BLaER1 treated with 17β-estradiol and CSF1 and Interleukin-3, amounts not matched to agents 10 nM and 100 nM (cell line): ENCODE measurements around the gene DOCK1.
A peak's percentile ranks its signal among the peaks of the same experiment; 100 is the strongest.

Experiments
- H3K27ac ChIP-seq, 11 experiments: shearing (Covaris generic); formaldehyde crosslinking; 2 replicates each; pipeline ENCODE4 v1.8.1; 2022
- H3K27me3 ChIP-seq, 11 experiments: shearing (Covaris generic); formaldehyde crosslinking; 2 replicates each; pipeline ENCODE4 v1.8.1; 2022
- H3K36me3 ChIP-seq, 11 experiments: shearing (Covaris generic); formaldehyde crosslinking; 2 replicates each; pipeline ENCODE4 v1.8.1; 2022
- H3K4me1 ChIP-seq, 10 experiments: shearing (Covaris generic); formaldehyde crosslinking; 2 replicates each; pipeline ENCODE4 v1.8.1; 2022
- H3K4me2 ChIP-seq, 11 experiments: shearing (Covaris generic); formaldehyde crosslinking; 2 replicates each; pipeline ENCODE4 v1.8.1; 2022
- H3K4me3 ChIP-seq, 10 experiments: shearing (Covaris generic); formaldehyde crosslinking; 2 replicates each; pipeline ENCODE4 v1.8.1; 2022
- H3K9ac ChIP-seq, 11 experiments: shearing (Covaris generic); formaldehyde crosslinking; 2 replicates each; pipeline ENCODE4 v1.8.1; 2022
- H3K9me3 ChIP-seq, 11 experiments: shearing (Covaris generic); formaldehyde crosslinking; replicated peaks in 1 of 11; 2 replicates each; pipeline ENCODE4 v1.8.1; 2022
- H4K20me1 ChIP-seq, 11 experiments: shearing (Covaris generic); formaldehyde crosslinking; 2 replicates each; pipeline ENCODE4 v1.8.1; 2022
- Cebpa-rat ChIP-seq, 11 experiments: shearing (Covaris generic); IDR thresholded peaks; 2 replicates each; pipeline ENCODE4 v1.8.1; 2022

The DOCK1 gene

GRCh38 chr10:126955396-126955795, 50.2 kb downstream of the DOCK1 start:
- peak overlapping the region in 2 of 10 experiments; percentile 7 to 18; a peak in 1 of 20 replicates for H3K4me3 ChIP-seq
- no peaks in the 10 kb centered on the region for H3K36me3 ChIP-seq
- H3K27me3 ChIP-seq, result no peaks in the 10 kb centered on the region
- peak overlapping the region in 10 of 11 experiments; percentile 33 to 84 (median 72); a peak in 21 of 22 replicates for H3K4me2 ChIP-seq
- H3K9me3 ChIP-seq, result peaks cover 27 to 34% (median 30%) of the 10 kb centered on the region in 11 experiments
- H3K9ac ChIP-seq, result peak overlapping the region in 4 of 11 experiments; percentile 4 to 47 (median 18); a peak in 5 of 22 replicates
- no peak for TF ChIP-seq Cebpa-rat (IDR thresholded peaks at IDR 0.05)
- peaks cover 0 to 48% (median 32%) of the 10 kb centered on the region in 10 experiments; a peak in 16 of 20 replicates for H3K4me1 ChIP-seq
- H3K27ac ChIP-seq, result peak overlapping the region in 1 of 11 experiments; percentile 23; a peak in 2 of 22 replicates
- H4K20me1 ChIP-seq, result no peaks in the 10 kb centered on the region

- no peak for TF ChIP-seq Cebpa-rat (IDR thresholded peaks at IDR 0.05)
- H4K20me1 ChIP-seq, result no peaks in the 10 kb centered on the region
- peak overlapping the region in 2 of 11 experiments; percentile 13 to 47; a peak in 4 of 22 replicates for H3K9ac ChIP-seq
Observed at GRCh38 chr10:126955934-126956711, 50.9 kb downstream of the DOCK1 start.

GRCh38 chr10:126956712-126957108, 51.5 kb downstream of the DOCK1 start:
- Histone ChIP-seq H3K36me3 (no peaks in the 10 kb centered on the region), H3K9me3 (peaks cover 14 to 21% (median 18%) of the 10 kb centered on the region in 11 experiments), H3K27ac (no peak overlapping the region), H3K4me3 (no peak overlapping the region), H3K9ac (no peak overlapping the region), H3K4me1 (peaks cover 0 to 59% (median 40%) of the 10 kb centered on the region in 10 experiments; a peak in 18 of 20 replicates), H3K27me3 (no peaks in the 10 kb centered on the region), H4K20me1 (no peaks in the 10 kb centered on the region), H3K4me2 (peak overlapping the region in 4 of 11 experiments; percentile 63 to 84 (median 80); a peak in 6 of 22 replicates)
- TF ChIP-seq Cebpa-rat (IDR thresholded peaks at IDR 0.05), result no peak

More at GRCh38 chr10:126955934-126956711, 50.9 kb downstream of the DOCK1 start:
- Histone ChIP-seq H3K27ac (no peak overlapping the region), H3K4me2 (peak overlapping the region; percentile 12 to 84 (median 67); a peak in 21 of 22 replicates), H3K9me3 (peaks cover 20 to 27% (median 23%) of the 10 kb centered on the region in 11 experiments), H3K36me3 (no peaks in the 10 kb centered on the region), H3K4me1 (peaks cover 0 to 53% (median 35%) of the 10 kb centered on the region in 10 experiments; a peak in 17 of 20 replicates), H3K4me3 (peak overlapping the region in 2 of 10 experiments; percentile 7 to 18; a peak in 1 of 20 replicates), H3K27me3 (no peaks in the 10 kb centered on the region)

GRCh38 chr10:126957111-126957510, 51.9 kb downstream of the DOCK1 start:
- H4K20me1 ChIP-seq, result no peaks in the 10 kb centered on the region
- no peak overlapping the region for H3K4me3 ChIP-seq
- H3K36me3 ChIP-seq, result no peaks in the 10 kb centered on the region
- no peak overlapping the region for H3K27ac ChIP-seq
- no peaks in the 10 kb centered on the region for H3K27me3 ChIP-seq
- peaks cover 0 to 63% (median 43%) of the 10 kb centered on the region in 10 experiments; a peak in 18 of 20 replicates for H3K4me1 ChIP-seq
- H3K4me2 ChIP-seq, result no peak overlapping the region
- H3K9me3 ChIP-seq, result peaks cover 11 to 19% (median 14%) of the 10 kb centered on the region in 11 experiments
- H3K9ac ChIP-seq, result no peak overlapping the region
- no peak for TF ChIP-seq Cebpa-rat (IDR thresholded peaks at IDR 0.05)

GRCh38 chr10:126959431-126959830, 54.2 kb downstream of the DOCK1 start:
- H3K36me3 ChIP-seq, result no peaks in the 10 kb centered on the region
- H3K27me3 ChIP-seq, result no peaks in the 10 kb centered on the region
- peaks cover 0 to 8% (median 0%) of the 10 kb centered on the region in 11 experiments; a peak in 2 of 22 replicates for H3K9me3 ChIP-seq
- TF ChIP-seq Cebpa-rat (IDR thresholded peaks at IDR 0.05), result no peak
- no peak overlapping the region for H3K27ac ChIP-seq
- no peak overlapping the region for H3K9ac ChIP-seq
- no peak overlapping the region for H3K4me3 ChIP-seq
- no peak overlapping the region for H3K4me2 ChIP-seq
- H3K4me1 ChIP-seq, result peaks cover 0 to 56% (median 40%) of the 10 kb centered on the region in 10 experiments; a peak in 18 of 20 replicates
- no peaks in the 10 kb centered on the region for H4K20me1 ChIP-seq

GRCh38 chr10:126959906-126960685, 54.9 kb downstream of the DOCK1 start:
- Histone ChIP-seq H3K27me3 (no peaks in the 10 kb centered on the region), H3K9ac (no peak overlapping the region), H3K27ac (no peak overlapping the region), H3K4me1 (peaks cover 0 to 56% (median 37%) of the 10 kb centered on the region in 10 experiments; a peak in 18 of 20 replicates), H3K36me3 (no peaks in the 10 kb centered on the region), H3K4me3 (no peak overlapping the region), H3K9me3 (peaks cover 0 to 8% (median 0%) of the 10 kb centered on the region in 11 experiments; a peak in 2 of 22 replicates), H4K20me1 (no peaks in the 10 kb centered on the region), H3K4me2 (no peak overlapping the region)
- no peak for TF ChIP-seq Cebpa-rat (IDR thresholded peaks at IDR 0.05)

GRCh38 chr10:126963354-126963753, 58.1 kb downstream of the DOCK1 start:
- H3K4me1 ChIP-seq, result peaks cover 0 to 38% (median 22%) of the 10 kb centered on the region in 10 experiments; a peak in 18 of 20 replicates
- H3K36me3 ChIP-seq, result no peaks in the 10 kb centered on the region
- H3K27me3 ChIP-seq, result no peaks in the 10 kb centered on the region
- H3K4me3 ChIP-seq, result no peak overlapping the region
- H3K9ac ChIP-seq, result no peak overlapping the region
- peaks cover 0 to 15% (median 0%) of the 10 kb centered on the region in 11 experiments; a peak in 6 of 22 replicates for H3K9me3 ChIP-seq
- TF ChIP-seq Cebpa-rat (IDR thresholded peaks at IDR 0.05), result no peak
- no peak overlapping the region for H3K27ac ChIP-seq
- no peaks in the 10 kb centered on the region for H4K20me1 ChIP-seq
- peak overlapping the region in 7 of 11 experiments; percentile 28 to 76 (median 58); a peak in 13 of 22 replicates for H3K4me2 ChIP-seq

GRCh38 chr10:126964190-126964589, 59.0 kb downstream of the DOCK1 start:
- Histone ChIP-seq H3K36me3 (no peaks in the 10 kb centered on the region), H3K4me1 (peaks cover 0 to 38% (median 22%) of the 10 kb centered on the region in 10 experiments; a peak in 18 of 20 replicates), H3K9ac (no peak overlapping the region), H3K27me3 (no peaks in the 10 kb centered on the region), H3K9me3 (peaks cover 0 to 15% (median 0%) of the 10 kb centered on the region in 11 experiments; a peak in 6 of 22 replicates), H3K4me3 (no peak overlapping the region), H3K4me2 (peak overlapping the region in 8 of 11 experiments; percentile 26 to 76 (median 56); a peak in 16 of 22 replicates), H4K20me1 (no peaks in the 10 kb centered on the region), H3K27ac (no peak overlapping the region)
- no peak for TF ChIP-seq Cebpa-rat (IDR thresholded peaks at IDR 0.05)
